ENCODE data around the gene PPP3CA.

Gene PPP3CA

GRCh38 chr4:101315786-101316185 lies 31.5 kb downstream of the PPP3CA start:
- DNase-seq (ENCODE audit: low read depth): no peak
- TF ChIP-seq CTCF (IDR thresholded peaks at IDR 0.05; ENCODE audit: low read length, missing control alignments): no peak
- H3K4me3 ChIP-seq (replicated peaks; ENCODE audit: low read depth, low read length): no peak overlapping the region

GRCh38 chr4:101315041-101315440 lies 32.3 kb downstream of the PPP3CA start:
- no peak for DNase-seq (ENCODE audit: low read depth)
- H3K4me3 ChIP-seq (replicated peaks; ENCODE audit: low read depth, low read length): no peak overlapping the region
- no peak for TF ChIP-seq CTCF (IDR thresholded peaks at IDR 0.05; ENCODE audit: low read length, missing control alignments)

- no peak for TF ChIP-seq CTCF (IDR thresholded peaks at IDR 0.05; ENCODE audit: low read length, missing control alignments)
- H3K4me3 ChIP-seq (replicated peaks; ENCODE audit: low read depth, low read length): no peak overlapping the region
- no peak for DNase-seq (ENCODE audit: low read depth)
These were observed 37.4 kb downstream of the PPP3CA start for GRCh38 chr4:101309925-101310324.

- H3K4me3 ChIP-seq (replicated peaks; ENCODE audit: low read depth, low read length): no peak overlapping the region
- no peak for TF ChIP-seq CTCF (IDR thresholded peaks at IDR 0.05; ENCODE audit: low read length, missing control alignments)
- DNase-seq (ENCODE audit: low read depth): no peak
These were observed 39.4 kb downstream of the PPP3CA start for GRCh38 chr4:101307899-101308298.

GRCh38 chr4:101306764-101307615 lies 40.3 kb downstream of the PPP3CA start:
- TF ChIP-seq CTCF (IDR thresholded peaks at IDR 0.05; ENCODE audit: low read length, missing control alignments): no peak
- DNase-seq (ENCODE audit: low read depth): no peak
- H3K4me3 ChIP-seq (replicated peaks; ENCODE audit: low read depth, low read length): no peak overlapping the region

GRCh38 chr4:101306225-101306624 lies 41.1 kb downstream of the PPP3CA start:
- H3K4me3 ChIP-seq (replicated peaks; ENCODE audit: low read depth, low read length): no peak overlapping the region
- no peak for DNase-seq (ENCODE audit: low read depth)
- no peak for TF ChIP-seq CTCF (IDR thresholded peaks at IDR 0.05; ENCODE audit: low read length, missing control alignments)

- H3K4me3 ChIP-seq (replicated peaks; ENCODE audit: low read depth, low read length): no peak overlapping the region
- DNase-seq (ENCODE audit: low read depth): peak; percentile 49
- TF ChIP-seq CTCF (IDR thresholded peaks at IDR 0.05; ENCODE audit: low read length, missing control alignments): no peak
These were observed 42.4 kb downstream of the PPP3CA start for GRCh38 chr4:101304916-101305315.

Measured in fibroblast of pulmonary artery (primary cell).